Stimulated activated CD8-positive, alpha-beta memory T cell treated with anti-CD3 and anti-CD28 coated beads, Interleukin-4, amount 100 ng/mL, for 48 hours (primary cell): ENCODE results near the gene TANK.
"Not testable (repeated sequence)": the region's sequence is repeated elsewhere in the genome, so short reads cannot be mapped to it uniquely, and the experiment has no call there.

Experiments
- DNase-seq: peaks from one replicate; pipeline ENCODE4 v3.0.0-alpha.2; 2020

Gene TANK

DNA sequence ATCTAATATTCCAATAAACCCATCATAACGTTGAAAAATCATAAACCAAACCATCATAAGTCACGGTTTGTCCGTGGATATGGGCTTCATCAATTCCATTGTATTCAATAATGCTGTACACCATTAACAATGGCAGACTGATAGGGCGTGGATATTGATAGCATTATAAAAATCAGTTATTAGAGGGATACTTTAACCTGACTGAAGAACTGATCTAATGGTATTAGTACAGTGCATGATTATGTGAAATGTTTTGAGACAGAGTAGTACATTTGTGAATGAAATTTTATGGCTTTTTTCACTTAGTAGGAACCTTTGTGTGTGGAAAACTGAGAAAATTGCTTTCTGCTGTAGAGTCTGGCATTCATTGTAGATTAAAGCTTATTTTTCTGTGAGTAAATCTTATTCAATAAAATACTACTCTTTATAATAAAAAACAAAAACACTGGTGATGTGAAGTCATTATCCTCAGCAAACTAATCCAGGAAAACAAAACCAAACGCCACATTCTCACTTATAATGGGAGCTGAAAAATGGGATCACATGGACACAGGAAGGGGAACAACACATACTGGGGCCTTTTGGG lies 119.1 kb downstream of the TANK start:
- DNase-seq = not testable (repeated sequence)

DNA sequence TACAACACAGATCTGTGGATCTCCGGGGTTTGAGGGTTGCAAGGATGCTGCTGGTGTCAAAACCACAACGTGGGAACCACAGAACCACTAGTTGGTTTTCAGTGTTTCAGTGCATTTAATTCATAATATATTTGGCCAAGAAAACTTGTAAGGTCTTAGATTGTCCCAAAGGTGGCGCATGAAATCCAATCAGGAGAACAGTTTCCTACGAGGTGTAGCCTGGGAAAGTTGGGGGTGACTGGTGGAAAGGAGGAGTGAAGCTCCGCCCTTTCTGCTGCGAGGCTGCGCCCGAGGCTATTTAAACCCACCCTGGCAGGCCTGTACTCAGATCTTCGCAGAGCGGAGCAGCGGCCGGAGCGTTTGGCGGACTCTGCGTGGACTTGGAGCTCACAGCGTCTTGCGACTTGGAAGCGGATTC lies 120.7 kb downstream of the TANK start:
- DNase-seq = peak; percentile 68

DNA sequence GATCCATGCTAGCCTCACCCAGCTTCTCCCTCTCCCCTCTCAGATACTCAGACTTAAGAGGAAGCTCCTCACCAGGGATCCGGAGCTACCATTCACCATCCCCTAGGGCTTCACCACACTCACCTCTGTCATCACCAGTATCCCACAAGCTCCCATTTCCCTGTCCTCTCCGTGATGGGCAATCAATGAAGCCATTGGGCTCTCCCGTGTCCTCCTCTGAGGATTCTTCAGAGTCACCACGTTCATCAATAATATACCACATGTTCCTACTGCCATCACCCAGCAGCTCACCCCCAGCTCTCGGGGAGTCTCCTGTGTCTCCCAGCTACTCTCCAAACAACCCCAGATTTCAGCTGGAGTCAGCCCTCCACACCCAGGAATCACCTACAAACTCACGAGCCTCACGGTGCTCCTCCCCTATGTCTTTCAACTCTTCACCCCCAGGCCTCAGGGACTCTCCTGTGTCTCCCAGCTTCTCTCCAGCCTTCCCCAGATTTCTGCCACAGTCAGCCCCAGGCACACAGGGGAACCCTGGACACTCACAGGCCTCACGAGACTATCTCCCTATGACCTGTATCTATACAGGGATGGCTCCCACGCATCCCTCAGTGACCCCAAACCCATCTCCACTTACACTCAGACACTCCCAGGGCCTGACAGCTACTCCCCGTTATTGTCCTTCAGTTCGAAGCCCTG lies 121.5 kb downstream of the TANK start:
- not testable (repeated sequence) for DNase-seq

DNA sequence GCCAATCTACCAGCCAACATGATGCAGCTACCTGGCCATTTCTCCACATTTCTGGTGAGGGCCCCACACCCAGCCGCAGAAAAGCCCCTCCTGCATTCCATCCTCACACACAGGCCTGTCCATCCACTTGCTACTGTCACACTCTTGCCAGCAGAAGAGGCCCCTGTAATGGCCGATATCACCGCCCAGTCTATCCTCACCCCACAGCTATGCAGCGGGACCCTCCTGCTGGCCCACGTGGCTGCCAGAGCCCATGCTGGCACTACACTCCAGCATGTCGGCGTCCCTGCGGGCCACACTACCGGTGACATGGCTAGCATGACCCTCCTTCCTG lies 122.0 kb downstream of the TANK start:
- DNase-seq = not testable (repeated sequence)

DNA sequence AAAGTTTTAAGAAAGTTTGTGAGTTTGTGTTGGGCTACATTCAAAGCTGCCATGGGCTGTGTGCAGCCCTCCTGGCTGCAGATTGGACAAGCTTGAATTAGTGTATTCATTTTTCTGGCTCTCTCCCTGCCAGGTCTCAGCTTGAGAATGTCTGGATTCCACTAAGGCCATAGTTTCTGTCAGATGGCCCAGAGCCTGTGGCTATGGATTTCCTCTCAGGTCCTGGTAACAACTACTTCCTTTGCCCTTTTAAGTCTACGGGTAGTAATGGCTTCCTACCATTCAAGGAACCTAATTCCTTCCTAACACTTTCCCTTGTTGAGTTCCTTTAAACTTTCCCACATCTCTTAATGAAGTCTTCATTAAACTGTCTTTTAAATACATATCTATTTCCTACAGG lies 123.7 kb downstream of the TANK start:
- DNase-seq = no peak
